Fibroblast of villous mesenchyme (primary cell): ENCODE measurements around the gene DENND4C. TPM values are rescaled to one million over a fixed set of nuclear protein-coding genes. Genes with fewer than 3 reads are reported as not detected.

Experiments
- DNase-seq: peaks from one replicate; pipeline ENCODE4 v3.0.0-alpha.2; 2010; ENCODE audit warnings: low read depth
- H3K4me3 ChIP-seq: 2 replicates; pipeline ENCODE4 v1.5.1; 2011; ENCODE audit warnings: low read depth, mild to moderate bottlenecking, low read length
- total RNA-seq: library from RNA; depleted of rRNA; stranded (reverse); fragments of >200 nt; gene quantifications from 2 replicates; pipeline ENCODE4 v1.2.3, GENCODE V29; 2012
- TF ChIP-seq, protein P1 (sequence below): IDR thresholded peaks from 2 replicates; pipeline ENCODE4 v1.5.1; 2012; ENCODE audit warnings: low read depth, mild to moderate bottlenecking, low read length; ENCODE audit not compliant: insufficient read depth

The DENND4C gene
- total RNA-seq, 1 donor, result 70.0 TPM

DNA sequence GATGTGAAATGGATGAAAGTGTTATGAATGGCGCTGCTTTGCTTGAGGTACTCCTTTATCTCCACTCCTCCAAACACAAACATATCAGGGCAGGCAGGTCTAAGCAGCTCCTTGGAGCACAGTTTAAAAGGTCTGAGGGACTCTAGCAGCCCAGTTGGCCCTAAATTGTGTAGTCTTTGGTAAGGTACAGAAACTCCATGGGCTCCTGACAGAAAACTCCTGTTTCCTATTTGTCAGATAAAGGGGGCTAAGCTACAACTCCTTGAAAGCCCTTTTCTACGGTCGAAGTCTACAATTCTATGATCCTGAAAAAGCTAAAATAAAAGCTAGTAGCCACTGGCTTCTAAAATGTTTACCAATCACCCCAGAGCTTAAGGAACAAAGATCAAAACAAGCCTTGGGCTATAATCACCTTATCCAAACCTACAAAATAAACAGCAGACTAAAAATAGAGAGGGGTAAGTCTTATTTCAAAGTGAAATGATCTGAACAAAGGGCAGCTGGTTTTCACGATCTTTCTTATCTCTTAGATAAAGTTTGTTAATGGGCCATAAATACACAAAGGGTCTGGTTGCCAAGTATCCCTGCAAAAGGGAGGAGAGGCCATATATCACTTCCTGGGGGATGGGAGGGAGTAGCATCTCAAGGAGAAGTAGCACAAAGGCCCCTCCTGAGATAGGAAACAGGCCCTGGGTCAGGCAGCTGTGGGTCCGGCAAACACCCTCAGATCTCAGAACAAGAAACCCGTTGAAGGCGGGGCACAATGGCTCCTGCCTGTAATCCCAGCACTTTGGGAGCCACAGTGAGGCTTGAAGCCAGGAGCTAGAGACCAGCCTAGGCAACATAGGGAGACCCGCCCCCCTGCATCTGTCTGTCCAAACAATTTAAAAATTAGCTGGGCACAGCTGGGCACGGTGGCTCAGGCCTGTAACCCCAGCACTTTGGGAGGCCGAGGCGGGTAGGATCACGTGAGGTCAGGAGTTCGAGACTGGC, 28.3 kb upstream of the DENND4C start:
- no peak overlapping the region for H3K4me3 ChIP-seq
- peak; percentile 74 for DNase-seq
- TF ChIP-seq, protein P1, sequence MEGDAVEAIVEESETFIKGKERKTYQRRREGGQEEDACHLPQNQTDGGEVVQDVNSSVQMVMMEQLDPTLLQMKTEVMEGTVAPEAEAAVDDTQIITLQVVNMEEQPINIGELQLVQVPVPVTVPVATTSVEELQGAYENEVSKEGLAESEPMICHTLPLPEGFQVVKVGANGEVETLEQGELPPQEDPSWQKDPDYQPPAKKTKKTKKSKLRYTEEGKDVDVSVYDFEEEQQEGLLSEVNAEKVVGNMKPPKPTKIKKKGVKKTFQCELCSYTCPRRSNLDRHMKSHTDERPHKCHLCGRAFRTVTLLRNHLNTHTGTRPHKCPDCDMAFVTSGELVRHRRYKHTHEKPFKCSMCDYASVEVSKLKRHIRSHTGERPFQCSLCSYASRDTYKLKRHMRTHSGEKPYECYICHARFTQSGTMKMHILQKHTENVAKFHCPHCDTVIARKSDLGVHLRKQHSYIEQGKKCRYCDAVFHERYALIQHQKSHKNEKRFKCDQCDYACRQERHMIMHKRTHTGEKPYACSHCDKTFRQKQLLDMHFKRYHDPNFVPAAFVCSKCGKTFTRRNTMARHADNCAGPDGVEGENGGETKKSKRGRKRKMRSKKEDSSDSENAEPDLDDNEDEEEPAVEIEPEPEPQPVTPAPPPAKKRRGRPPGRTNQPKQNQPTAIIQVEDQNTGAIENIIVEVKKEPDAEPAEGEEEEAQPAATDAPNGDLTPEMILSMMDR, result no peak

DNA sequence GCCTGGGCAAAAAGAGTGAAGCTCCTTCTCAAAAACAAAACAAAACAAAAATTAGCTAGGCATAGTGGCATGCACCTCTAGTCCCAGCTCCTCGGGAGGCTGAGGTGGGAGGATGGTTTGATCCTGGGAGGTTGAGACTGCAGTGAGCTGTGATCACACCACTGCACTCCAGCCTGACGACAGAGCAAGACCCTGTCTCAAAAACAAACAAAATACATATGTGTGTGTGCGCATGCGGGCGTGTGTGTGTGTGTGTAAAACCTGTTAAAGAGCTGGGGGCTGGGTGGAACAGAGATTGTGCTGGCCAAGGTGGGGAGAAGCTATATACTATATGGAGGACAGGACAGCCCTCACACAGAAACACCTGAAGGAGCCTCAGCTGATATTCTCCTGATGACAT, 27.4 kb upstream of the DENND4C start:
- TF ChIP-seq, protein P1, result no peak
- H3K4me3 ChIP-seq, result no peak overlapping the region
- DNase-seq, result no peak

DNA sequence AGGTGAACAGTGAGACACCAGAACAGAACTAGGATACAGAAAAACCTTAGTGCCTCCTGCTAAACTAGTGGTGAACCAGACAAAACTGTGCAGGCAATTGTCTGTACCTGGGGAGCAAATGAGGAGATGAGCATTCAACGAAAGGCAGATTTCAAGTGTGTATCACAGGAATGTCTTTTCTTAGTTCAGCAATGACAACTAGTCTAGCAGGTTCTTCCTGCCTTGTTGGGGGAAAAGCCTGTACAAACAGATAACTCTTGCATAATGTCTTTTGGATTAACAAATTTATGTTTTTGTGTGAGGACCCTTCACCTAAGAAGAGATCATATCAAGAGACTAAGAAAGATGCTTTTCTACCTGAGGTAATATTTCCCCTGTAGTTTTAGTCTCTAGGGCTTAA, 21.8 kb upstream of the DENND4C start:
- no peak overlapping the region for H3K4me3 ChIP-seq
- no peak for DNase-seq
- TF ChIP-seq, protein P1, result no peak

DNA sequence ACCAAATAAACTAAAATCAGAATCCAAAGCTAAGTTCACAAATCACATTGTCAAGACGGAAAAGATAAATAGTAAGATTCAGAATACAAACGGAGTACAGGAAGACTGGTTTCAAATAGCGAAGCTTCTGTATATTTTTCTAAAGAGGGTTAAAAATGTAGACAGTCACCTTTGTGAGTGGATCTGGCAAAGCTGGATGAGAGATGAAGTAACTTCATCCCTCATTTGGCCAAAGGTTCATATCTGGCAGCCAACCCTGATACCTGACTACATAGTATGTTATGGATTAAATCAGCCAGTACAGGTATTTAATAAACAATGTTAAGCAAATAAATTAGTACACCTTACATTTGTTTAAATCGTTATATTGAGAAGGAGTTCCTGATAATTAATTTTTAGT, 21.3 kb upstream of the DENND4C start:
- no peak for DNase-seq
- TF ChIP-seq, protein P1, result no peak
- no peak overlapping the region for H3K4me3 ChIP-seq

DNA sequence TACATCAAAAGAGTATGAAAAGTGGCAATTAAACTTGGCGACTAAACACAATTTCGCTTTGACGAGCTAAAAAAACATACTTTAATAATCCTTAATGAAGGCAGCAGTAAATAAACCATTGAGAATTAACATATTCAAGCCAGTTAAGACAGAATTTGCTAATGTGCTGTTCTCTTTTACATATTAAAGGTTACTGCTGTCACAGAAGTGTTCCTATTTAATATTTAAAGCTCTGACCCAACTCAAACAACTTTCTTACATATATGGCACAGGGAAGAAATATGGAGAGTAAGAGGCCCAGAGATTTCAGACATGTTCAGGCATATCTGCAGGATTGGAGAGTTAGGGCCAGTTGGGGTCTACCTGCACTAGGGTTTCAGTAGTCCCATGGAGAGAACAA, 16.7 kb upstream of the DENND4C start:
- DNase-seq, result no peak
- TF ChIP-seq, protein P1, result no peak
- no peak overlapping the region for H3K4me3 ChIP-seq

DNA sequence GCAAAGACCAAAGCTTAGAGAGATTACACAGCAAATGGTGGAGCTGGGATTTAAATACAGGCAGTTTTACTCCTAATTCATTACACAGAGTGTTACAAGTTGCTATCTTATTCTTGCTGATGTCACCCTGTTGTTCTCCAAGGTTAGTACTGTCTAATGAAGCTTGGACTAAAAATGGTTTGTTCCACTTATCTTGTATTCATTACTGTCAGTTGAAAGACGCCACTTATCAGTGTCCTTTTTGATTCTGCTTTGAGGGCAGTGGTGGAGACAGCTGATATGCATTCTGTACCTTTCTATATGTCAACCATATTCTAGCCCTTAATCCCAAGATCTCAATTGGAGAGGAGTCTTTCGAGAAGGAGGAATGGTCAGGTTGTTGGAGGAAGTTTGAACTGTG, 14.0 kb upstream of the DENND4C start:
- TF ChIP-seq, protein P1, result no peak
- DNase-seq, result no peak
- no peak overlapping the region for H3K4me3 ChIP-seq

DNA sequence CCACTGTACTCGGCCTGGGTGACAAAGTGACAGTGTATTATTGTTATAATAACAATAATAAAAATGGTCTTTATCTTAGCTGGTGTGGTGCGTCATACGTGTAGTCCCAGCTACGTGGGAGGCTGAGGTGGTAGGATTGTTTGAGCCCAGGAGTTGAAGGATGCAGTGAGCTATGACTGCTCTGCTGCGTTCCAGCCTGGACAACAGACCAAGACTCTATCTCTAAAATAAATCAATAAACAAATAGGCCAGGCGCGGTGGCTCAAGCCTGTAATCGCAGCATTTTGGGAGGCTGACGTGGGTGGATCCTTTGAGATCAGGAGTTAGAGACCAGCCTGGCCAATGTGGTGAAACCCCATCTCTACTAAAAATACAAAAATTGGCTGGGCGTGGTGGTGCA, 9.2 kb upstream of the DENND4C start:
- TF ChIP-seq, protein P1, result no peak
- no peak for DNase-seq
- H3K4me3 ChIP-seq, result no peak overlapping the region
